Suprapubic skin (tissue), 4 donors: ENCODE measurements around the gene RAB31. TPM values are rescaled to one million over a fixed set of nuclear protein-coding genes. Genes with fewer than 3 reads are reported as not detected.

Experiments
- DNase-seq, 2 donors: peaks; one replicate each; pipeline ENCODE4 v3.0.0-alpha.2; 2019; ENCODE audit warnings: low spot score in 2 of 2
- H3K27ac ChIP-seq: fragments of 200-600 bp; sonication (generic); one replicate; pipeline ENCODE4 v1.5.1; 2019
- H3K27me3 ChIP-seq: fragments of 200-600 bp; sonication (generic); one replicate; pipeline ENCODE4 v1.5.1; 2019
- H3K36me3 ChIP-seq: fragments of 200-600 bp; sonication (generic); one replicate; pipeline ENCODE4 v1.5.1; 2019
- H3K4me1 ChIP-seq: fragments of 200-600 bp; sonication (generic); one replicate; pipeline ENCODE4 v1.5.1; 2019
- H3K4me3 ChIP-seq: fragments of 200-600 bp; sonication (generic); one replicate; pipeline ENCODE4 v1.5.1; 2019; ENCODE audit warnings: mild to moderate bottlenecking
- H3K9me3 ChIP-seq: fragments of 200-600 bp; sonication (generic); one replicate; pipeline ENCODE4 v1.5.1; 2019
- EP300 ChIP-seq: sonication (generic); formaldehyde crosslinking; IDR thresholded peaks from one replicate; pipeline ENCODE4 v1.6.1; 2017; ENCODE audit warnings: antibody characterized with exemption
- POLR2A ChIP-seq, 2 donors: fragments of 450-650 bp; IDR thresholded peaks; one replicate each; pipeline ENCODE4 v1.6.1; 2017; ENCODE audit warnings: antibody characterized with exemption in 2 of 2, mild to moderate bottlenecking in 2 of 2, moderate library complexity in 2 of 2
- POLR2AphosphoS5 ChIP-seq, 3 donors: sonication (generic); formaldehyde crosslinking; IDR thresholded peaks; one replicate each; pipeline ENCODE4 v1.6.1; 2017; ENCODE audit warnings: antibody characterized with exemption in 3 of 3
- WGBS: methylation state at CpG from one replicate; pipeline ENCODE4 v1.1.5; 2018; 5-methylcytosine and 5-hydroxymethylcytosine counted together
- total RNA-seq, 4 donors: library from RNA; depleted of rRNA; stranded (reverse); fragments of >200 nt; gene quantifications; one replicate each; pipeline ENCODE4 v1.1.0, GENCODE V29; 2016
- TF ChIP-seq, protein P1 (sequence below), 2 donors: fragments of 200-600 bp in 1 of 2; fragments of 450-650 bp in 1 of 2; sonication (generic) in 1 of 2; IDR thresholded peaks; one replicate each; pipeline ENCODE4 v1.5.1; 2016 to 2019; ENCODE audit warnings: antibody characterized with exemption in 2 of 2, mild to moderate bottlenecking in 1 of 2, moderate library complexity in 1 of 2

The RAB31 gene
- total RNA-seq, 4 donors from 2014 or later = 5.8 to 15.2 (median 11.4) TPM

GRCh38 chr18:9842448-9842847 lies 134.3 kb downstream of the RAB31 start:
- 92% methylated on average over 6 of the region's 6 CpGs for WGBS
- DNase-seq = no peak
- Histone ChIP-seq H3K4me3 (no peak overlapping the region), H3K27ac (no peak overlapping the region), H3K27me3 (no peaks in the 10 kb centered on the region), H3K36me3 (no peaks in the 10 kb centered on the region), H3K4me1 (peaks cover 20% of the 10 kb centered on the region), H3K9me3 (no peaks in the 10 kb centered on the region)
- TF ChIP-seq POLR2A (IDR thresholded peaks at IDR 0.05) = no peak
- TF ChIP-seq, protein P1, sequence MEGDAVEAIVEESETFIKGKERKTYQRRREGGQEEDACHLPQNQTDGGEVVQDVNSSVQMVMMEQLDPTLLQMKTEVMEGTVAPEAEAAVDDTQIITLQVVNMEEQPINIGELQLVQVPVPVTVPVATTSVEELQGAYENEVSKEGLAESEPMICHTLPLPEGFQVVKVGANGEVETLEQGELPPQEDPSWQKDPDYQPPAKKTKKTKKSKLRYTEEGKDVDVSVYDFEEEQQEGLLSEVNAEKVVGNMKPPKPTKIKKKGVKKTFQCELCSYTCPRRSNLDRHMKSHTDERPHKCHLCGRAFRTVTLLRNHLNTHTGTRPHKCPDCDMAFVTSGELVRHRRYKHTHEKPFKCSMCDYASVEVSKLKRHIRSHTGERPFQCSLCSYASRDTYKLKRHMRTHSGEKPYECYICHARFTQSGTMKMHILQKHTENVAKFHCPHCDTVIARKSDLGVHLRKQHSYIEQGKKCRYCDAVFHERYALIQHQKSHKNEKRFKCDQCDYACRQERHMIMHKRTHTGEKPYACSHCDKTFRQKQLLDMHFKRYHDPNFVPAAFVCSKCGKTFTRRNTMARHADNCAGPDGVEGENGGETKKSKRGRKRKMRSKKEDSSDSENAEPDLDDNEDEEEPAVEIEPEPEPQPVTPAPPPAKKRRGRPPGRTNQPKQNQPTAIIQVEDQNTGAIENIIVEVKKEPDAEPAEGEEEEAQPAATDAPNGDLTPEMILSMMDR (IDR thresholded peaks at IDR 0.05) = no peak
- no peak for TF ChIP-seq EP300
- no peak for TF ChIP-seq POLR2AphosphoS5 (IDR thresholded peaks at IDR 0.05)

DNA sequence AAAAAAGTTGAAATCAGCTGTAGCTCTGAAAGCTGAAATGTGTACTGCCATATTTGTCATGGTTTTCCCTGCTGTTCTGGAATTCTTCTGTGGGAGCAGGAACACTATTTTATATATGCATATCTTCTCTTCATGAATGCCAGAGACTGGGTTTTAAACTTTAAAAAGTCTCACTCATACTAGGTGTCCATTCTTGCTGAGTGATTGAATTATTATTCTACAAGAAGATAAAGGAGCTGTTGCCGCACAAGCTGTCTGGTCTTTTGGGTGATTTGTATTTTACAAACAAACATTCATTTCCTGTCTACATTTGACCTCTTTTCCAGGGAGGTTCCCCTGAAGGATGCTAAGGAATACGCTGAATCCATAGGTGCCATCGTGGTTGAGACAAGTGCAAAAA lies 137.2 kb downstream of the RAB31 start:
- Histone ChIP-seq H3K27me3 (no peaks in the 10 kb centered on the region), H3K36me3 (no peaks in the 10 kb centered on the region), H3K4me1 (peaks cover 38% of the 10 kb centered on the region), H3K4me3 (no peak overlapping the region), H3K27ac (no peak overlapping the region), H3K9me3 (no peaks in the 10 kb centered on the region)
- no peak for DNase-seq
- 86% methylated on average over 3 of the region's 3 CpGs for WGBS
- TF ChIP-seq POLR2A (IDR thresholded peaks at IDR 0.05) (no peak), EP300 (no peak), POLR2AphosphoS5 (IDR thresholded peaks at IDR 0.05) (no peak)
- TF ChIP-seq, protein P1 (IDR thresholded peaks at IDR 0.05) = no peak

- 33% methylated on average over 10 of the region's 10 CpGs for WGBS
- TF ChIP-seq POLR2AphosphoS5 (IDR thresholded peaks at IDR 0.05) (no peak), EP300 (no peak), POLR2A (IDR thresholded peaks at IDR 0.05) (no peak)
- TF ChIP-seq, protein P1 (IDR thresholded peaks at IDR 0.05) = no peak
- Histone ChIP-seq H3K4me1 (peaks cover 49% of the 10 kb centered on the region), H3K4me3 (peak overlapping the region; percentile 10), H3K27ac (peak overlapping the region; percentile 3), H3K27me3 (no peaks in the 10 kb centered on the region), H3K36me3 (no peaks in the 10 kb centered on the region), H3K9me3 (no peaks in the 10 kb centered on the region)
- DNase-seq = no peak
Observed at GRCh38 chr18:9846162-9846925, 138.2 kb downstream of the RAB31 start.

DNA sequence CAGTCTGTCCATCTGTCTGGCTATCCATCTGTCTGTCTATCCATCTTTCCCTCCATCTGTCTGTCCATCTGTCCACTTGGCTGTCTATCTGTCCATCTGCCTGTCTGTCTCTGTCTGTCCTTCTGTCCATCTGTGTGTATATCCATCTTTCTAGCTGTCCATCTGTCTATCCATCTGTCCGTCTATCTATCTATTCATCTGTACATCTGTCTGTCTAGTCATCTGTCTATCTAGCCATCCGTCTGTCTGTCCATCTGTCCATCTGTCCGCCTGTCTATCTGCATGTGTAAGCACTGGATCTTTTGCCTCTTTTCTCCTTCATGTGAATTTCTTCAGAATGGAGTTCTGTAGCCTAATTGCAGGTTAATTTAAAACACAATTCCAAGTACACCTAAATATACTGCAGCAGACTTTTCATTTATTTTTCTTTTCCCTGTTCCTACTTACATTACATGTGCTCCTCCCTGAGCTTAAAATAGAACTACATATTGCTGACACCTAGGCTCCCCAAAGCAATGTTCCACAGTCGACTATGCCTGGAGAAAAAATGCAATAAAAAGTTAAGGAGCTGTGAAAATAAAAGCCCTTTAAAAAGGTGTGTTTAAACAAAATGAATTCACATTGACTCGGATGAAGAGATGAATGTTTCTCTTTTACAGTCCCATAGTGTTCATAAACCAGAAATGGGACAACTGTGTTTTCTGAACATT lies 140.2 kb downstream of the RAB31 start:
- no peak for DNase-seq
- Histone ChIP-seq H3K4me1 (peaks cover 52% of the 10 kb centered on the region), H3K4me3 (no peak overlapping the region), H3K9me3 (no peaks in the 10 kb centered on the region), H3K27ac (no peak overlapping the region), H3K27me3 (no peaks in the 10 kb centered on the region), H3K36me3 (no peaks in the 10 kb centered on the region)
- 69% methylated on average over 5 of the region's 5 CpGs for WGBS
- TF ChIP-seq EP300 = no peak
- TF ChIP-seq POLR2AphosphoS5 (IDR thresholded peaks at IDR 0.05) = no peak
- no peak for TF ChIP-seq POLR2A (IDR thresholded peaks at IDR 0.05)

- peaks cover 52% of the 10 kb centered on the region for H3K4me1 ChIP-seq
- H3K4me3 ChIP-seq = no peak overlapping the region
- DNase-seq = peak in 1 of 2 donors; percentile 76
- no peaks in the 10 kb centered on the region for H3K36me3 ChIP-seq
- WGBS = 50% methylated on average over 18 of the region's 18 CpGs
- no peaks in the 10 kb centered on the region for H3K9me3 ChIP-seq
- TF ChIP-seq POLR2A (IDR thresholded peaks at IDR 0.05) = no peak
- TF ChIP-seq EP300 = no peak
- no peak for TF ChIP-seq POLR2AphosphoS5 (IDR thresholded peaks at IDR 0.05)
- H3K27ac ChIP-seq = peak overlapping the region; percentile 65
- H3K27me3 ChIP-seq = no peaks in the 10 kb centered on the region
Observed at GRCh38 chr18:9849407-9850283, 141.5 kb downstream of the RAB31 start.
